HepG2 (cell line): ENCODE data around the gene VASN. TPM values are rescaled to one million over a fixed set of nuclear protein-coding genes. Genes with fewer than 3 reads are reported as not detected.

Source experiments
- FOSL1 ChIP-seq: sonication (generic); formaldehyde crosslinking; IDR thresholded peaks from 2 replicates; pipeline ENCODE4 v1.9.0; 2021; ENCODE audit warnings: missing genetic modification reagents, borderline replicate concordance
- KMT2B ChIP-seq: IDR thresholded peaks from 2 replicates; pipeline ENCODE4 v1.6.1; 2016; ENCODE audit warnings: missing genetic modification reagents, missing compliant biosample characterization
- NBN ChIP-seq: fragments of 450-650 bp; conservative IDR thresholded peaks from 2 replicates; pipeline ENCODE4 v1.6.1; 2017
- REPIN1 ChIP-seq: sonication (generic); formaldehyde crosslinking; IDR thresholded peaks from 2 replicates; pipeline ENCODE4 v1.8.0; 2022; ENCODE audit warnings: missing genetic modification reagents, low read depth, mild to moderate bottlenecking, borderline replicate concordance
- STAT5B ChIP-seq: sonication (generic); formaldehyde crosslinking; IDR thresholded peaks from 2 replicates; pipeline ENCODE4 v1.4.0; 2020; ENCODE audit warnings: missing genetic modification reagents
- TSC22D2 ChIP-seq: sonication (generic); formaldehyde crosslinking; IDR thresholded peaks from 2 replicates; pipeline ENCODE4 v1.5.1; 2020; ENCODE audit warnings: missing genetic modification reagents, mild to moderate bottlenecking, borderline replicate concordance
- ZIK1 ChIP-seq: sonication (generic); formaldehyde crosslinking; IDR thresholded peaks from 2 replicates; pipeline ENCODE4 v1.5.0; 2020; ENCODE audit warnings: mild to moderate bottlenecking, low read depth, missing genetic modification reagents, borderline replicate concordance
- ZNF343 ChIP-seq: sonication (generic); formaldehyde crosslinking; IDR thresholded peaks from 2 replicates; pipeline ENCODE4 v1.4.0; 2020; ENCODE audit warnings: mild to moderate bottlenecking, missing genetic modification reagents
- polyA plus RNA-seq, 8 experiments: library from polyadenylated mRNA; depleted of rRNA in 3 of 8; stranded (reverse) in 7 of 8; unstranded in 1 of 8; fragments of >200 nt; fragmentation: Illumina TruSeq in 4 of 8; extraction: Trizol in 4 of 8; gene quantifications; 2 replicates each; pipeline versions ENCODE4 v1.2.1 to v1.2.3, GENCODE V29; 2011 to 2016; ENCODE audit warnings: low read depth in 4 of 8, missing spikeins in 1 of 8, mixed read lengths in 1 of 8; ENCODE audit not compliant: insufficient read depth in 1 of 8
- total RNA-seq, 5 experiments: library from RNA; depleted of rRNA; stranded (reverse); fragments of >200 nt; fragmentation: Illumina TruSeq; extraction: Trizol; gene quantifications; 2 replicates each; pipeline ENCODE4 v1.2.3, GENCODE V29; 2016; ENCODE audit warnings: low read depth in 1 of 5
- TF ChIP-seq, protein P1 (sequence below): IDR thresholded peaks from 2 replicates; pipeline ENCODE4 v1.6.1; 2016; ENCODE audit warnings: missing compliant biosample characterization, missing genetic modification reagents, borderline replicate concordance
- TF ChIP-seq, protein P2 (sequence below): sonication (generic); formaldehyde crosslinking; IDR thresholded peaks from 2 replicates; pipeline ENCODE4 v1.5.0; 2020; ENCODE audit warnings: mild to moderate bottlenecking, low read depth, missing genetic modification reagents, borderline replicate concordance
- TF ChIP-seq, protein P3 (sequence below): sonication (generic); formaldehyde crosslinking; IDR thresholded peaks from 2 replicates; pipeline ENCODE4 v1.4.0; 2020; ENCODE audit warnings: missing genetic modification reagents, borderline replicate concordance
- TF ChIP-seq, protein P4 (sequence below): sonication (generic); formaldehyde crosslinking; IDR thresholded peaks from 2 replicates; pipeline ENCODE4 v1.4.0; 2020; ENCODE audit warnings: missing genetic modification reagents, borderline replicate concordance
- TF ChIP-seq, protein P5 (sequence below): sonication (generic); formaldehyde crosslinking; IDR thresholded peaks from 2 replicates; pipeline ENCODE4 v1.4.0; 2020; ENCODE audit warnings: mild to moderate bottlenecking, missing genetic modification reagents
- TF ChIP-seq, protein P6 (sequence below): sonication (generic); formaldehyde crosslinking; IDR thresholded peaks from 2 replicates; pipeline ENCODE4 v1.5.1; 2020; ENCODE audit warnings: mild to moderate bottlenecking, missing genetic modification reagents

VASN gene
- total and polyA plus RNA-seq, 2 of the 13 experiments (the other 11 are each of a cell fraction or from before 2014, with no cell fraction given), result 8.4 to 18.2 TPM

DNA sequence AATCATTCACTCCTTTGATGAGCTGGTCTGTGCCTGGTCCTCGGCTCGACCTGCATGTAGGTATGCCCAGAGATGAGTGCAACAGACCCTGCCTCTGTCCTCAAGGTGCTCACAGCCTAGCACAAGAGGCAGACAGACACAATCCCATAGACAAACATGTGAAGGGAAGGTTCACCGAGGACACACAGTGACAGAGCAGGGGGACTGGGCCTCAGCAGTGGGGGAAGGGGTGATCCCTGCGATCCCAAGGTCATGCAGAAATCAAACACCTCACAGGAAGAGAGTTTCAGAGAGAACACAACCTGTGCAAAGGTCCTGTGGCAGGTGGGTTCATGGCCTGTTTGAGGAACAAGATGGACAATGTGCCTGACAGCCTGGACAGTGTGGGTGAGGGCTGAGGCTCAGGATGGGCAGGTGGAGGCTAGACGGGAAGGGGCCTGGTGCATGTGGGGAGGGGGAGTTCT lies 4.2 kb upstream of the VASN start (continued):
- TF ChIP-seq ZIK1 (CRISPR knock-in tag) (no peak), REPIN1 (CRISPR knock-in tag) (peak; percentile 88), TSC22D2 (no peak), STAT5B (CRISPR knock-in tag) (no peak), FOSL1 (CRISPR knock-in tag) (no peak), ZNF343 (CRISPR knock-in tag) (no peak), NBN (no peak), KMT2B (CRISPR knock-in tag) (no peak)
- TF ChIP-seq, protein P1, sequence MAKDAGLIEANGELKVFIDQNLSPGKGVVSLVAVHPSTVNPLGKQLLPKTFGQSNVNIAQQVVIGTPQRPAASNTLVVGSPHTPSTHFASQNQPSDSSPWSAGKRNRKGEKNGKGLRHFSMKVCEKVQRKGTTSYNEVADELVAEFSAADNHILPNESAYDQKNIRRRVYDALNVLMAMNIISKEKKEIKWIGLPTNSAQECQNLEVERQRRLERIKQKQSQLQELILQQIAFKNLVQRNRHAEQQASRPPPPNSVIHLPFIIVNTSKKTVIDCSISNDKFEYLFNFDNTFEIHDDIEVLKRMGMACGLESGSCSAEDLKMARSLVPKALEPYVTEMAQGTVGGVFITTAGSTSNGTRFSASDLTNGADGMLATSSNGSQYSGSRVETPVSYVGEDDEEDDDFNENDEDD, result no peak
- TF ChIP-seq, protein P2, sequence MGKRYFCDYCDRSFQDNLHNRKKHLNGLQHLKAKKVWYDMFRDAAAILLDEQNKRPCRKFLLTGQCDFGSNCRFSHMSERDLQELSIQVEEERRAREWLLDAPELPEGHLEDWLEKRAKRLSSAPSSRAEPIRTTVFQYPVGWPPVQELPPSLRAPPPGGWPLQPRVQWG, result no peak
- TF ChIP-seq, protein P3, sequence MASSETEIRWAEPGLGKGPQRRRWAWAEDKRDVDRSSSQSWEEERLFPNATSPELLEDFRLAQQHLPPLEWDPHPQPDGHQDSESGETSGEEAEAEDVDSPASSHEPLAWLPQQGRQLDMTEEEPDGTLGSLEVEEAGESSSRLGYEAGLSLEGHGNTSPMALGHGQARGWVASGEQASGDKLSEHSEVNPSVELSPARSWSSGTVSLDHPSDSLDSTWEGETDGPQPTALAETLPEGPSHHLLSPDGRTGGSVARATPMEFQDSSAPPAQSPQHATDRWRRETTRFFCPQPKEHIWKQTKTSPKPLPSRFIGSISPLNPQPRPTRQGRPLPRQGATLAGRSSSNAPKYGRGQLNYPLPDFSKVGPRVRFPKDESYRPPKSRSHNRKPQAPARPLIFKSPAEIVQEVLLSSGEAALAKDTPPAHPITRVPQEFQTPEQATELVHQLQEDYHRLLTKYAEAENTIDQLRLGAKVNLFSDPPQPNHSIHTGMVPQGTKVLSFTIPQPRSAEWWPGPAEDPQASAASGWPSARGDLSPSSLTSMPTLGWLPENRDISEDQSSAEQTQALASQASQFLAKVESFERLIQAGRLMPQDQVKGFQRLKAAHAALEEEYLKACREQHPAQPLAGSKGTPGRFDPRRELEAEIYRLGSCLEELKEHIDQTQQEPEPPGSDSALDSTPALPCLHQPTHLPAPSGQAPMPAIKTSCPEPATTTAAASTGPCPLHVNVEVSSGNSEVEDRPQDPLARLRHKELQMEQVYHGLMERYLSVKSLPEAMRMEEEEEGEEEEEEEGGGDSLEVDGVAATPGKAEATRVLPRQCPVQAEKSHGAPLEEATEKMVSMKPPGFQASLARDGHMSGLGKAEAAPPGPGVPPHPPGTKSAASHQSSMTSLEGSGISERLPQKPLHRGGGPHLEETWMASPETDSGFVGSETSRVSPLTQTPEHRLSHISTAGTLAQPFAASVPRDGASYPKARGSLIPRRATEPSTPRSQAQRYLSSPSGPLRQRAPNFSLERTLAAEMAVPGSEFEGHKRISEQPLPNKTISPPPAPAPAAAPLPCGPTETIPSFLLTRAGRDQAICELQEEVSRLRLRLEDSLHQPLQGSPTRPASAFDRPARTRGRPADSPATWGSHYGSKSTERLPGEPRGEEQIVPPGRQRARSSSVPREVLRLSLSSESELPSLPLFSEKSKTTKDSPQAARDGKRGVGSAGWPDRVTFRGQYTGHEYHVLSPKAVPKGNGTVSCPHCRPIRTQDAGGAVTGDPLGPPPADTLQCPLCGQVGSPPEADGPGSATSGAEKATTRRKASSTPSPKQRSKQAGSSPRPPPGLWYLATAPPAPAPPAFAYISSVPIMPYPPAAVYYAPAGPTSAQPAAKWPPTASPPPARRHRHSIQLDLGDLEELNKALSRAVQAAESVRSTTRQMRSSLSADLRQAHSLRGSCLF (CRISPR knock-in tag), result no peak
- TF ChIP-seq, protein P4, sequence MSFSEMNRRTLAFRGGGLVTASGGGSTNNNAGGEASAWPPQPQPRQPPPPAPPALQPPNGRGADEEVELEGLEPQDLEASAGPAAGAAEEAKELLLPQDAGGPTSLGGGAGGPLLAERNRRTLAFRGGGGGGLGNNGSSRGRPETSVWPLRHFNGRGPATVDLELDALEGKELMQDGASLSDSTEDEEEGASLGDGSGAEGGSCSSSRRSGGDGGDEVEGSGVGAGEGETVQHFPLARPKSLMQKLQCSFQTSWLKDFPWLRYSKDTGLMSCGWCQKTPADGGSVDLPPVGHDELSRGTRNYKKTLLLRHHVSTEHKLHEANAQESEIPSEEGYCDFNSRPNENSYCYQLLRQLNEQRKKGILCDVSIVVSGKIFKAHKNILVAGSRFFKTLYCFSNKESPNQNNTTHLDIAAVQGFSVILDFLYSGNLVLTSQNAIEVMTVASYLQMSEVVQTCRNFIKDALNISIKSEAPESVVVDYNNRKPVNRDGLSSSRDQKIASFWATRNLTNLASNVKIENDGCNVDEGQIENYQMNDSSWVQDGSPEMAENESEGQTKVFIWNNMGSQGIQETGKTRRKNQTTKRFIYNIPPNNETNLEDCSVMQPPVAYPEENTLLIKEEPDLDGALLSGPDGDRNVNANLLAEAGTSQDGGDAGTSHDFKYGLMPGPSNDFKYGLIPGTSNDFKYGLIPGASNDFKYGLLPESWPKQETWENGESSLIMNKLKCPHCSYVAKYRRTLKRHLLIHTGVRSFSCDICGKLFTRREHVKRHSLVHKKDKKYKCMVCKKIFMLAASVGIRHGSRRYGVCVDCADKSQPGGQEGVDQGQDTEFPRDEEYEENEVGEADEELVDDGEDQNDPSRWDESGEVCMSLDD (CRISPR knock-in tag), result no peak
- TF ChIP-seq, protein P5, sequence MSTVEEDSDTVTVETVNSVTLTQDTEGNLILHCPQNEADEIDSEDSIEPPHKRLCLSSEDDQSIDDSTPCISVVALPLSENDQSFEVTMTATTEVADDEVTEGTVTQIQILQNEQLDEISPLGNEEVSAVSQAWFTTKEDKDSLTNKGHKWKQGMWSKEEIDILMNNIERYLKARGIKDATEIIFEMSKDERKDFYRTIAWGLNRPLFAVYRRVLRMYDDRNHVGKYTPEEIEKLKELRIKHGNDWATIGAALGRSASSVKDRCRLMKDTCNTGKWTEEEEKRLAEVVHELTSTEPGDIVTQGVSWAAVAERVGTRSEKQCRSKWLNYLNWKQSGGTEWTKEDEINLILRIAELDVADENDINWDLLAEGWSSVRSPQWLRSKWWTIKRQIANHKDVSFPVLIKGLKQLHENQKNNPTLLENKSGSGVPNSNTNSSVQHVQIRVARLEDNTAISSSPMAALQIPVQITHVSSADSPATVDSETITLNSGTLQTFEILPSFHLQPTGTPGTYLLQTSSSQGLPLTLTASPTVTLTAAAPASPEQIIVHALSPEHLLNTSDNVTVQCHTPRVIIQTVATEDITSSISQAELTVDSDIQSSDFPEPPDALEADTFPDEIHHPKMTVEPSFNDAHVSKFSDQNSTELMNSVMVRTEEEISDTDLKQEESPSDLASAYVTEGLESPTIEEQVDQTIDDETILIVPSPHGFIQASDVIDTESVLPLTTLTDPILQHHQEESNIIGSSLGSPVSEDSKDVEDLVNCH (CRISPR knock-in tag), result no peak
- TF ChIP-seq, protein P6, sequence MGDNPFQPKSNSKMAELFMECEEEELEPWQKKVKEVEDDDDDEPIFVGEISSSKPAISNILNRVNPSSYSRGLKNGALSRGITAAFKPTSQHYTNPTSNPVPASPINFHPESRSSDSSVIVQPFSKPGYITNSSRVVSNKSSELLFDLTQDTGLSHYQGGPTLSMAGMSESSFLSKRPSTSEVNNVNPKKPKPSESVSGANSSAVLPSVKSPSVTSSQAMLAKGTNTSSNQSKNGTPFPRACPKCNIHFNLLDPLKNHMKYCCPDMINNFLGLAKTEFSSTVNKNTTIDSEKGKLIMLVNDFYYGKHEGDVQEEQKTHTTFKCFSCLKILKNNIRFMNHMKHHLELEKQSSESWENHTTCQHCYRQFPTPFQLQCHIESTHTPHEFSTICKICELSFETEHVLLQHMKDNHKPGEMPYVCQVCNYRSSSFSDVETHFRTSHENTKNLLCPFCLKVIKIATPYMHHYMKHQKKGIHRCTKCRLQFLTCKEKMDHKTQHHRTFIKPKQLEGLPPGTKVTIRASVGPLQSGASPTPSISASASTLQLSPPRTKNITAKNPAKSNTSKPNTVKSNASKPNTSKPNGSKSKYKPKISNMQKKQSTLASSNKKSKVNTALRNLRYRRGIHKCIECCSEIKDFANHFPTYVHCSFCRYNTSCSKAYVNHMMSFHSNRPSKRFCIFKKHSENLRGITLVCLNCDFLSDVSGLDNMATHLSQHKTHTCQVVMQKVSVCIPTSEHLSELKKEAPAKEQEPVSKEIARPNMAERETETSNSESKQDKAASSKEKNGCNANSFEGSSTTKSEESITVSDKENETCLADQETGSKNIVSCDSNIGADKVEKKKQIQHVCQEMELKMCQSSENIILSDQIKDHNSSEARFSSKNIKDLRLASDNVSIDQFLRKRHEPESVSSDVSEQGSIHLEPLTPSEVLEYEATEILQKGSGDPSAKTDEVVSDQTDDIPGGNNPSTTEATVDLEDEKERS, result peak; percentile 94
